Hematopoietic multipotent progenitor cell treated with erythropoietin and hydrocortisone succinate and interleukin-3 and kit ligand, for 4 days (in vitro differentiated cells): ENCODE data around the gene COG5.
A peak's percentile ranks its signal among the peaks of the same experiment; 100 is the strongest.

ENCODE experiments used
- DNase-seq: peaks from one replicate; pipeline ENCODE4 v3.0.0-alpha.2; 2015

The COG5 gene

DNA sequence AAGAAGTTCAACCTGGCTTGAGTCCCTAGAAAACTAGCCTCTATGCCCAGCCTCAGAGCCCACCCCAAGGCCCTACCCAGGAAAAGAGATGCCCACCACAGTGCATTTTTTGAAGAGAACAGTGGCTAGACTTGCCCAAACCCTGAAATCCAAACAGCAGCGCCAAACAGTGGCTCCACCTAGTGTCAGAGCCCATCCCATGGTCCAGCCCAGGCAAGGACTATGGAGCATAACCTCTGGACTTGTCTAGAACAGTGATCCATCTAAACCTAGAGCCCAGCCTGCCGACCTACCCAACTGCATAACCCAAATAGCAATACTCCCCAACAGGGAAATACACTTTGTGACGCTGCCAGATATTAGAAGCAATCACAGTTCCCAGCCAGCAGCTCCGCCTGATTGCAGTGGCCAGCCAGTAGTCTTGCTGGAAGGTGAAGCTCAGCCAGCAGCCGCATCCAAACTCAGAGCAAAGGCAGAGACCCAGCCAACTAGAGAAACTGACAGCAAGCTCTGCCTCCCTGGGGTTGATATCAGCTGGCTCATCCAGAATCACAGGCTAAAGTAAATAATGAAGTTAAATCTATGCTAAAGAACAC is 350.4 kb downstream of the COG5 start:
- no peak for DNase-seq

GRCh38 chr7:107212725-107213124 is 351.0 kb downstream of the COG5 start:
- DNase-seq = no peak

DNA sequence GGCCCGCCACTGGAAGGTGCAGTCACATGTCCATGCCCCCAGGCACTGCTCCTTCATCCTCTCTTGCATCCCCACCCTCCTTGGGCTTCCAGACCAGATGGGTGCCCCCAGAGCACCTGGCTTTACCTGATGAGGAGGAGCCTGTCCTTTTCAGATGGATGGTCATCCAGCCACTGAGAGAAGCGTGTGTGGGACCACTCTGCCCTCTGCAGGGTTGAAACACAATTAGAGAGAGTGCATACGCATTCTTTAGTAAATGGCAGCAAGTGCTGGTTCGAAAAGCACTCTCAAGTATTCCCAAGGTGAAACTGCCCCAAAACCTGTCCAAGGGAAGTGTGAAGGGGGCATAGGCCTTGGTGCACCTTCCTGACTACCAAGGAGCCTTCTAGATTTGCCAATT is 353.3 kb downstream of the COG5 start:
- no peak for DNase-seq

GRCh38 chr7:107209565-107209964 is 354.2 kb downstream of the COG5 start:
- DNase-seq = no peak

DNA sequence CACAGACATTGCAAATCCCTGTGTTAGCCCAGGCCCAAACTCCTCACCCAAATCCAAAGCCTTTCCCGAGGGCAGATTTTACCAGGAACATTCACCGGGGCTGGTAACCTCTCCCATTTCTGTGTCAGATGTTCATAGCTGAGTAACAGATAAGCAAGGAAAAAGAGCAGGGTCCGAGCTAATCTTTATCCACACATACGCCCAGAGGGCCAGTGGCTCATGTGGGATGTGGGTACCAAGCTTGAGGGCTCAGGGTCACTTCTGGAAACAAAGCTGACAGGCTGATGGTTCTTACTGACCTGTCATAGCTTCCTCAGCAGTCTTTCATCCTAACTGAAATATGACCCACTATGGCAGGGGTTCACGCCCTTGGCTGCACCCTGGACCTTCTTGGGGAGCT is 355.2 kb downstream of the COG5 start:
- no peak for DNase-seq

GRCh38 chr7:107208024-107208521 is 355.6 kb downstream of the COG5 start:
- DNase-seq = no peak

- no peak for DNase-seq
Measured at GRCh38 chr7:107207459-107207858, 356.3 kb downstream of the COG5 start.

- no peak for DNase-seq
Measured at GRCh38 chr7:107206706-107207105, 357.0 kb downstream of the COG5 start.

DNA sequence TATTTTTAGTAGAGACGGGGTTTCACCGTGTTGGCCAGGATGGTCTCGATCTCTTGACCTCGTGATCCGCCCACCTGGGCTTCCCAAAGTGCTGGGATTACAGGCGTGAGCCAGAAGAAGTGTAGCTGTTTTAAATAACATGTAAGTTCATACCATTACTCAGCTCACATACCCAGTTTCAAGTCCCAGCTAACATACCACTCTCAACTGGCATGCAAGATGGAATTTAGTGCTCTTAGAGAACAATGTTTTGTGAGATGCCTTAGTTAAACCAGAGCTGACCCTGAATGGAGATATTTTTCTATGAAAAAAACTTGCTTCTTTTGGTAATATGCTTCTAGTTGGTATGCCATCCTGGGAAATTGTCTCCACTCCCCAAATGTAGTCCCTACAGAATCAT is 357.6 kb downstream of the COG5 start:
- DNase-seq = no peak

DNA sequence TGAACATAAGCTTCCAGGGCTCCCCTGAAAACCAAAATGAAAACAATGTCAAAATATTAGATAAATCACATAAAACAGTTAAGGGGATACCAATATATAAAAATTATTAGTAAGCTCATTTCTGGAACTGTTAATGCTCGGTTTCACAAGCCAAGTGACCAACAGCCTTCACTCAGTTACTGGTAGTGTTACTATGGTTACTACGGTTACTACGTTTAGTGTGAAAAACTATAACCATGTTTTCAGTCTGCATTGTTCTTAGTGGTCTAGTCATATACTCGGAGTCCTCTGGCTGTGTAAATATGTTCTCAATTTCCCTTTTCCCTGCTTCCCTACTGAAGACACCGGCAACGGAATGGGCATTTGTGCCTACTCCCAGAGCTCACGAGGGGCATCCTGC is 360.1 kb downstream of the COG5 start:
- DNase-seq = no peak

GRCh38 chr7:107201795-107202450 is 361.8 kb downstream of the COG5 start:
- DNase-seq = peak; percentile 68

GRCh38 chr7:107196834-107197610 is 366.7 kb downstream of the COG5 start:
- no peak for DNase-seq

GRCh38 chr7:107194052-107194451 is 369.7 kb downstream of the COG5 start:
- DNase-seq = peak; percentile 37

GRCh38 chr7:107190090-107190489 is 373.6 kb downstream of the COG5 start:
- no peak for DNase-seq

GRCh38 chr7:107187774-107188173 is 375.9 kb downstream of the COG5 start:
- DNase-seq = no peak

DNA sequence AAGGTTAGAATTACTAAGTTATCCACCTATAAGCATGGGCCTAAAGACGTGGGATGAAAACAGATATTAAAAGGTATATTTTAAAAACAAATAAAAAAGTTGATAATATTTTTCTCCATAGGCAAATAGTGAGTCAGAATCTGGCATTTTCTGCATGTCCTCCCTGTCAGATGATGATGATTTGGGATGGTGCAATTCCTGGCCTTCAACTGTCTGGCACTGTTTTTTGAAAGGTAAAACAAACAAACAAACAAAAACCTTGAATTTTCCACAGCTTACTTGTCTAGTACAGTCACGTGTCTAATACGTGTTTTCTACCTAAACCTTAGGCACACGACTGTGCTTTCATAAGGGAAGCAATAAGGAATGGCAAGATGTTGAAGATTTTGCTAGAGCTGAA is 377.5 kb downstream of the COG5 start:
- no peak for DNase-seq

- DNase-seq = no peak
Measured at GRCh38 chr7:107185716-107186115, 378.0 kb downstream of the COG5 start.

DNA sequence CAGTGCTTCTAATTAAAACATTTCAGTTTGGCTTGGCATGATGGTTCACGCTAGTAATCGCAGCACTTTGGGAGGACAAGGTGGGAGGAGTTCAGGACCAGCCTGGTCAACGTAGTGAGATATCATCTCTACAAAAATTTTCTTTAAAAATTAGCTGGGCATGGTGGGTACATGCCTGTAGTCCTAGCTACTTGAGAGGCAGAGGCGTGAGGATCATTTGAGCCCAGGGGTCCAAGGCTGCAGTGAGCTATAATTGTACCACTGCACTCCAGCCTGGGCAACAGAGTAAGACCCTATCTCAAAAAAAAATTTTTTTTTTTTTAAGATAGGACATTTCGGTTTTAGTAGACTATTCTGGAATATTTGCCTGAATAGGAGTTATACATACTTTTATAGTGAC is 382.5 kb downstream of the COG5 start:
- DNase-seq = no peak

GRCh38 chr7:107180378-107180777 is 383.3 kb downstream of the COG5 start:
- DNase-seq = peak; percentile 69

DNA sequence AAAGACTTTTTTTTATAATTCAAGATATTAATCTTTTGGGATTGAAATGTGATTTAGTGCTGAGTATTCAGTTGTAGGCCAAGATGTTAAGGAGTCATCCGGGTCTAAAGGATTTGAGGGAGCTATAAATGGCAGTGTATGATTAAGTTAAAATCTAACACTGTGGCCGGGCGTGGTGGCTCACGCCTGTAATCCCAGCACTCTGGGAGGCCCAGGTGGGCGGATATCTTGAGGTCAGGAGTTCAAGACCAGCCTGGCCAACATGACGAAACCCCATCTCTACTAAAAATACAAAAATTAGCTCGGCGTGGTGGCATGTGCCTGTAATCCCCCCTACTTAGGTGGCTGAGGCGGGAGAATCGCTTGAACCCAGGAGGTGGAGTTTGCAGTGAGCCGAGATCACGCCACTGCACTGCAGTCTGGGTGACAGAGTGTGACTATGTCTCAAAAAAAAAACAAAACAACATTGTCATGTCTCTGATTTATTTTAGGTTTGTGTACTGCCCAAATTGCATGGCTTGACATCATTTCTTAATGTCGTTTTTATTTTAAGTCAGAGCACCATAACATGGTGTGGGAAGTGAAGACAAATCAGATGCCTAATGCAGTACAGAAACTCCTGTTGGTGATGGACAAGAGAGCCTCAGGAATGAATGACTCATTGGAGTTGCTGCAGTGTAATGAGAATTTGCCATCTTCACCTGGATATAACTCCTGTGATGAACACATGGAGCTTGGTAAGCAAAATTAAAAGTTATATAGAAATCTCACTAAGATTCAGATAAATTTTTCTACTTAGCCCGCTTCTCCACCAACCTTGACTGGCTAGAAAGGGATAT is 384.2 kb downstream of the COG5 start:
- DNase-seq = no peak

GRCh38 chr7:107173691-107174406 is 389.9 kb downstream of the COG5 start:
- no peak for DNase-seq

DNA sequence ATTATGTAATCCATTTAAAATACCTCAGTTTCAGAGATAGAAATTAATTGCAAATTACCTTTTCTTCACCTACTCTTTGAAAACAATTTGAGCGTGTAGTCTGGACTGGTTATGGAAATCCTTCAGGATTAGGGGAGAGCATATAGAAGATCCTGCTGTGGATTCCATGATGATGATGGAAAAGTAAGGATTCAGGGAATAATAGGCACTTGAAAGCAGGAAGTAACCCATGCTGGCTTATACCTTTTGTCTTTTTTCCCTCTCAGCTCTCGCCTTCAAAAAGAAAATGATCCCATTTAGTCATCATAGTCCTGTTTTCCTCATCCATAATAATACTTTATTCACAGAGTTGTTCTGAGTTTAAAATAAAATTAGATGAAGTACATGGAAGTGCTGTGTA is 390.5 kb downstream of the COG5 start:
- no peak for DNase-seq
